Kidney (tissue), 14 donors: ENCODE measurements around the gene ZNF724. TPM values are rescaled to one million over a fixed set of nuclear protein-coding genes. Genes with fewer than 3 reads are reported as not detected.
"Not testable (repeated sequence)": the region's sequence is repeated elsewhere in the genome, so short reads cannot be mapped to it uniquely, and the experiment has no call there.

Experiments
- DNase-seq, 5 donors: peaks; one replicate each; pipeline ENCODE4 v3.0.0-alpha.2; 2013 to 2020
- FAIRE-seq: peaks from 2 replicates; lab custom pipeline; 2012; peaks lifted over from hg19 to GRCh38; lab: Jason Lieb, UNC
- H3K27ac ChIP-seq, 2 donors: one replicate each; pipeline ENCODE4 v1.7.0; 2013; ENCODE audit warnings: low read depth in 2 of 2, low read length in 2 of 2, inconsistent platforms in 1 of 2
- H3K27me3 ChIP-seq: one replicate; pipeline ENCODE4 v1.7.1; 2013; ENCODE audit warnings: low read length, inconsistent platforms; ENCODE audit not compliant: control insufficient read depth, insufficient read depth
- H3K36me3 ChIP-seq, 3 donors: one replicate each; pipeline versions ENCODE4 v1.7.0 to v1.7.1; 2013; ENCODE audit warnings: low read length in 3 of 3, control low read depth in 1 of 3, inconsistent platforms in 1 of 3; ENCODE audit not compliant: insufficient read depth in 3 of 3, control insufficient read depth in 2 of 3
- H3K4me1 ChIP-seq, 3 donors: one replicate each; pipeline versions ENCODE4 v1.7.0 to v1.7.1; 2013; ENCODE audit warnings: low read length in 3 of 3, inconsistent platforms in 1 of 3, low read depth in 1 of 3; ENCODE audit not compliant: control insufficient read depth in 2 of 3, insufficient read depth in 2 of 3
- H3K4me3 ChIP-seq, 3 donors: one replicate each; pipeline versions ENCODE4 v1.7.0 to v1.8.1; 2013; ENCODE audit warnings: low read length in 3 of 3, control low read depth in 1 of 3, inconsistent platforms in 1 of 3
- H3K9ac ChIP-seq, 3 donors: one replicate each; pipeline versions ENCODE4 v1.7.0 to v1.7.1; 2013; ENCODE audit warnings: low read length in 3 of 3, control low read depth in 1 of 3, inconsistent platforms in 1 of 3
- H3K9me3 ChIP-seq, 3 donors: one replicate each; pipeline versions ENCODE4 v1.7.0 to v1.7.1; 2013; ENCODE audit warnings: low read length in 3 of 3, control low read depth in 1 of 3, inconsistent platforms in 1 of 3; ENCODE audit not compliant: control insufficient read depth in 2 of 3, insufficient read depth in 1 of 3
- CTCF ChIP-seq: IDR thresholded peaks from 3 replicates; pipeline ENCODE4 v1.5.1; 2012; ENCODE audit warnings: mild to moderate bottlenecking, moderate library complexity, borderline replicate concordance; ENCODE audit not compliant: insufficient read depth; ENCODE audit errors: extremely low read depth
- intact Hi-C: fragments of 100-400 bp; cut with DNase I; formaldehyde crosslinking; loops from one replicate; pipeline ENCODE4 v1.11.1; 2022
- polyA plus RNA-seq: library from polyadenylated mRNA; stranded (reverse); fragments of 350-450 nt; fragmentation: Illumina TruSeq; extraction: RNeasy Lipid Tissue Mini Kit (QIAGEN cat#74804); gene quantifications from one replicate; pipeline ENCODE4 v1.2.3, GENCODE V29; 2014; ENCODE audit warnings: low read depth, low replicate concordance; ENCODE audit not compliant: insufficient read depth
- total RNA-seq: library from RNA; stranded (reverse); fragmentation: NEBNext Ultra II Directional; extraction: Animal tissue kit (Norgen Biotek cat#: 25700); gene quantifications from one replicate; pipeline ENCODE4 v1.2.1, GENCODE V29; 2021
- donor health status: control.
- donor health status: control.
- donor health status: control.
- donor health status: control.
- donor health status: control.
- donor health status: DM: yes; HTN: yes; CAD: no.
- donor health status: Normal renal cell carcinoma (clear cell type).

ZNF724 gene
- total and polyA plus RNA-seq, 2 donors from 2014 or later, result 3.1 TPM; not detected in 1

GRCh38 chr19:23286477-23286876, 36.3 kb upstream of the ZNF724 start:
- Histone ChIP-seq H3K36me3 (no peaks in the 10 kb centered on the region), H3K4me3 (no peak overlapping the region), H3K27ac (no peak overlapping the region), H3K4me1 (no peaks in the 10 kb centered on the region), H3K27me3 (no peaks in the 10 kb centered on the region), H3K9ac (no peak overlapping the region), H3K9me3 (no peaks in the 10 kb centered on the region)
- DNase-seq (no peak), FAIRE-seq (no peak)
- no peak for TF ChIP-seq CTCF
- intact Hi-C loops, result no loop called here

DNA sequence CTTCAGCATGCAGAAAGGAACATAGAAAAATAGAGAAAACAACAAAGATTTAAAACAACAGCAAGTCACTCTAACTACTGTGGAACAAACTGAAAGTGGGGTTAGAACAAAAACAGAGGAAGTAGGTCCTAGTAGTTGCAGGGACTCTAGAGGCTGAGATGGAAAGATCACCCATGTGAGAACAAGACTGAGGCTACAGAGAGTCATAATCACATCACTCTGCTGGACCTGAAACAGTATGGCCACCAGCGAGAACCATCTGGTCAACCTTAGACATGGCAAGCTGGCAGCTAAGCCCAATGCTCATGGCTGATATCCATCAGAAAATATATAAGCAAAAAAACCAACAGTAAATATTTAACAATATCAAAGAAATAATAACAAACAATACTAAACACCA, 35.8 kb upstream of the ZNF724 start:
- no peaks in the 10 kb centered on the region for H3K4me1 ChIP-seq
- no peak overlapping the region for H3K4me3 ChIP-seq
- FAIRE-seq (no peak), DNase-seq (no peak)
- H3K27ac ChIP-seq, result no peak overlapping the region
- intact Hi-C loops, result no loop called here
- no peaks in the 10 kb centered on the region for H3K36me3 ChIP-seq
- no peak overlapping the region for H3K9ac ChIP-seq
- no peak for TF ChIP-seq CTCF
- no peaks in the 10 kb centered on the region for H3K27me3 ChIP-seq
- H3K9me3 ChIP-seq, result no peaks in the 10 kb centered on the region

DNA sequence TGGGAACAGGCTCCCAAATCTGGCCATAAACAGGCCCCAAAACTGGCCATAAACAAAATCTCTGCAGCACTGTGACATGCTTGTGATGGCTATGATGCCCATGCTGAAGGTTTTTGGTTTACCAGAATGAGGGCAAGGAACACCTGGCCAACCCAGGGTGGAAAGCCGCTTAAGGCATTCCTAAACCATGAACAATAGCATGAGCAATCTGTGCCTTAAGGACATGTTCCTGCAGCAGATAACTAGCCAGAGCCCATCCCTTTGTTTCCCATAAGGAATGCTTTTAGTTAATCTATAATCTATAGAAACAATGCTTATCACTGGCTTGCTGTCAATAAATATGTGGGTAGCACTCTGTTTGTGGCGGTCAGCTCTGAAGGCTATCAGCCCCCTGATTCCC, 35.1 kb upstream of the ZNF724 start:
- H3K36me3 ChIP-seq, H3K9me3 ChIP-seq, H3K27me3 ChIP-seq, H3K4me1 ChIP-seq, H3K9ac ChIP-seq, DNase-seq, FAIRE-seq, H3K4me3 ChIP-seq, H3K27ac ChIP-seq, intact Hi-C loops: not testable (repeated sequence)

GRCh38 chr19:23283925-23284324, 33.7 kb upstream of the ZNF724 start:
- Histone ChIP-seq H3K4me1 (no peaks in the 10 kb centered on the region), H3K27ac (no peak overlapping the region), H3K36me3 (no peaks in the 10 kb centered on the region), H3K9ac (no peak overlapping the region), H3K4me3 (no peak overlapping the region), H3K9me3 (no peaks in the 10 kb centered on the region), H3K27me3 (no peaks in the 10 kb centered on the region)
- DNase-seq (peak in 4 of 5 donors; percentile 47 to 54 (median 49)), FAIRE-seq (no peak)
- peak; percentile 73 for TF ChIP-seq CTCF
- intact Hi-C loops, result no loop called here
